Measurements from ENCODE around the gene TCF25. TPM values are rescaled to one million over a fixed set of nuclear protein-coding genes. Genes with fewer than 3 reads are reported as not detected.

TCF25 gene
- total RNA-seq, 2 experiments from 2014 or later = 306 to 307 TPM

DNA sequence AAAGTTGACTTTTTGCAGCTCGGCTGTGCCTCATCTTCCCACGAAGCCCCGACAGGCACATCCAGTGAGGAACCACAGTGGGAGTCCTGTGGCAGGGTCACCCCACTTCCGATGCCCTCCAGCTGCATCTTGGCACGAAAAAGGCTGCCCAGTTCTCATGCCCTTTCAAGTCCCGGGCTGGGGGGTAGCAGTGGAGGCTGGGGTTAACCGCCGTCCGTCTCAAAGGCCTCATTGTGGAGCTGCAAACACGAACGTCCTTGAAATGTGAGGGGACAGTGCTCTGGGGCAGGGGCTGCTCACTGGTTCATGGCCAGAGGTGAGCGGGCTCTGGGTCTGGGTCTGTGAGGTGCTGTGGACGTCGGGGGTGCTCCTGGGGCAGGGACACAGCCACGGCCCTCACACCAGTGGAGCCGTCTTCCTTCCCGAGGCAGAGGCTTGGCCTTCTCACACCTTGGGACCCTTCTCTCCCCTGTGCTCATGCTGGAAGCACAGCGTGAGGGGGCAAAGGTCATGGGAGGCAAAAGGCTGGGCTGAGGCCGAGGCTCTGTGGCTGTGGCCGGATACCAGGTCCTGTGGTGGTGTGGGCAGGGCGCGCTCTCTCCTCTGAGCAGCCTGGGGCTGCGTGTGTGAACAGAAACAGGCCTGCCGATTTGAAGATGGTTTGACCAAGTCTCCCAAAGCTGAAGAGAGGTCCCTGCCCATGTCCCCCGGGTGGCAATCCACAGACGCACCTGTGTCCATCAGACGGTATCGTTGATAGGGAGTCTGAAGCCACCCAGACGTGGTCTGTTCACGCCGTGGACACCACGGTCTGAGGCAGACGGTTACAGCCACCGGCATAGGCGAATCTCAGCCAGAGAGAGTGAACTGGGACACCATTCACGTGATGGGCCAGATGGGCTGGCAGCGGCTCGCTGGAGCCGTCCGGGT lies 42.2 kb downstream of the TCF25 start:
- Mint-ChIP-seq H3K36me3 (ENCODE audit: low read depth) (peaks cover 6% of the 10 kb centered on the region), H3K27me3 (peaks cover under 1% of the 10 kb centered on the region), H3K9me3 (no peaks in the 10 kb centered on the region), H3K4me3 (no peak overlapping the region), H3K27ac (no peak overlapping the region), H3K4me1 (ENCODE audit: low read depth) (peaks cover 24% of the 10 kb centered on the region)
- H3K36me3 ChIP-seq (ENCODE audit: insufficient read depth, low read length) = peaks cover 12% of the 10 kb centered on the region
- peaks cover 0 to 10% of the 10 kb centered on the region in 2 experiments for H3K27me3 ChIP-seq (ENCODE audit: control insufficient read depth in 1 of 2, insufficient read depth in 2 of 2, low read length in 2 of 2)
- ChIA-PET CTCF (no interaction called here), POLR2A (no interaction called here)
- H3K9me3 ChIP-seq (ENCODE audit: control insufficient read depth in 1 of 2, insufficient read depth in 1 of 2, low read length in 2 of 2) = peaks cover 0 to 4% of the 10 kb centered on the region in 2 experiments
- H3K27ac ChIP-seq (ENCODE audit: low read depth in 1 of 2, low read length in 2 of 2) = no peak overlapping the region
- ATAC-seq (ENCODE audit: poor library complexity) = no peak
- no peak overlapping the region for H3K4me3 ChIP-seq (ENCODE audit: low read length)
- no peak for DNase-seq
- H3K4me1 ChIP-seq (ENCODE audit: insufficient read depth, low read length) = peaks cover 50% of the 10 kb centered on the region
- intact Hi-C loops (cut with DNase I, micrococcal nuclease) = no loop called here
- no peak for TF ChIP-seq CTCF (IDR thresholded peaks at IDR 0.05)

- Mint-ChIP-seq H3K9me3 (no peaks in the 10 kb centered on the region), H3K4me1 (ENCODE audit: low read depth) (peaks cover 41% of the 10 kb centered on the region), H3K36me3 (ENCODE audit: low read depth) (no peaks in the 10 kb centered on the region), H3K27me3 (peaks cover 10% of the 10 kb centered on the region), H3K4me3 (peak overlapping the region; percentile 76), H3K27ac (peak overlapping the region; percentile 39)
- Histone ChIP-seq H3K27me3 (ENCODE audit: control insufficient read depth in 1 of 2, insufficient read depth in 2 of 2, low read length in 2 of 2) (peaks cover 11 to 26% of the 10 kb centered on the region in 2 experiments), H3K9me3 (ENCODE audit: control insufficient read depth in 1 of 2, insufficient read depth in 1 of 2, low read length in 2 of 2) (peaks cover 0 to 4% of the 10 kb centered on the region in 2 experiments), H3K4me1 (ENCODE audit: insufficient read depth, low read length) (peaks cover 72% of the 10 kb centered on the region), H3K27ac (ENCODE audit: low read depth in 1 of 2, low read length in 2 of 2) (no peak overlapping the region), H3K36me3 (ENCODE audit: insufficient read depth, low read length) (no peaks in the 10 kb centered on the region), H3K4me3 (ENCODE audit: low read length) (peak overlapping the region; percentile 52)
- DNase-seq (peak; percentile 58 to 92 (median 70)), ATAC-seq (ENCODE audit: poor library complexity) (peak; percentile 73)
- intact Hi-C loops (cut with DNase I, micrococcal nuclease) = loop anchor here in 1 of 2 experiments (2.0 kb wide), 1 partner anchor 31 kb away; the partner anchor contains the start of gene DEF8
- TF ChIP-seq CTCF (IDR thresholded peaks at IDR 0.05) = no peak
- CTCF ChIA-PET = interaction anchor here (1.2 to 2.1 kb wide), 3 partner anchors 8 to 218 kb away, joined by 3 to 12 read pairs (median 6); no protein-coding TSS in a partner anchor
- POLR2A ChIA-PET = interaction anchor here (1.1 to 1.3 kb wide), 2 partner anchors 8 to 45 kb away, joined by 4 to 5 read pairs; partner anchors contain the start of gene TCF25
Measured at GRCh38 chr16:89917773-89918452, 44.5 kb downstream of the TCF25 start.
